GM13976 (cell line): Measurements from ENCODE around the gene TCP10L.

Experiments used
- DNase-seq: peaks from one replicate; pipeline ENCODE4 v3.0.0; 2012; ENCODE audit warnings: low spot score
- in situ Hi-C: fragments of 300-500 bp; cut with MboI; formaldehyde crosslinking; loops from one replicate; pipeline ENCODE4 v1.12.0; 2022; ENCODE audit warnings: low sequenced_read_pairs, mixed read lengths, inconsistent platforms; ENCODE audit not compliant: unreplicated experiment
- TF ChIP-seq, protein P1 (sequence below): IDR thresholded peaks from 2 replicates; pipeline ENCODE4 v1.5.1; 2012; ENCODE audit warnings: borderline replicate concordance, mild to moderate bottlenecking; ENCODE audit not compliant: insufficient read depth; ENCODE audit errors: extremely low read depth, missing control alignments, control extremely low read depth

TCP10L gene

DNA sequence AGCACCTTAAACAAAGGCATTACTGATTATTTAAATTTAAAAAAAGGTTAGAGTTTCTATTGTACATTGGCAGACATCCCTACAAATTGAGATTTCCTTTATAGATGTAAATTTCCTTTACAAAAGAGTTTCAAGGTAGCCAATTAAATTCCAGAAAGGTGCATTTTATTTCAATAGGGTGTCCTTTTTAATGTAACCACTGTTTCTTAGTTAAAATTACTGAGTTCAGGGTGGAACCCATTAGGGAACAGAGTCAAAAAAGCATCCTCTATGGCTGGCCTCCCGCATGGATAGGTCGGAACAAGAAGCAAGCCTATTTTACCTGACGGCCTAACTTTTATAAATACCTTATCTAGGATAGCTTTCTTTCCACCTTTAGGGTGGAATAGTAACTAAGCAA, 24.4 kb downstream of the TCP10L start:
- no peak for DNase-seq
- TF ChIP-seq, protein P1, sequence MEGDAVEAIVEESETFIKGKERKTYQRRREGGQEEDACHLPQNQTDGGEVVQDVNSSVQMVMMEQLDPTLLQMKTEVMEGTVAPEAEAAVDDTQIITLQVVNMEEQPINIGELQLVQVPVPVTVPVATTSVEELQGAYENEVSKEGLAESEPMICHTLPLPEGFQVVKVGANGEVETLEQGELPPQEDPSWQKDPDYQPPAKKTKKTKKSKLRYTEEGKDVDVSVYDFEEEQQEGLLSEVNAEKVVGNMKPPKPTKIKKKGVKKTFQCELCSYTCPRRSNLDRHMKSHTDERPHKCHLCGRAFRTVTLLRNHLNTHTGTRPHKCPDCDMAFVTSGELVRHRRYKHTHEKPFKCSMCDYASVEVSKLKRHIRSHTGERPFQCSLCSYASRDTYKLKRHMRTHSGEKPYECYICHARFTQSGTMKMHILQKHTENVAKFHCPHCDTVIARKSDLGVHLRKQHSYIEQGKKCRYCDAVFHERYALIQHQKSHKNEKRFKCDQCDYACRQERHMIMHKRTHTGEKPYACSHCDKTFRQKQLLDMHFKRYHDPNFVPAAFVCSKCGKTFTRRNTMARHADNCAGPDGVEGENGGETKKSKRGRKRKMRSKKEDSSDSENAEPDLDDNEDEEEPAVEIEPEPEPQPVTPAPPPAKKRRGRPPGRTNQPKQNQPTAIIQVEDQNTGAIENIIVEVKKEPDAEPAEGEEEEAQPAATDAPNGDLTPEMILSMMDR, result no peak
- in situ Hi-C loops, result no loop called here

DNA sequence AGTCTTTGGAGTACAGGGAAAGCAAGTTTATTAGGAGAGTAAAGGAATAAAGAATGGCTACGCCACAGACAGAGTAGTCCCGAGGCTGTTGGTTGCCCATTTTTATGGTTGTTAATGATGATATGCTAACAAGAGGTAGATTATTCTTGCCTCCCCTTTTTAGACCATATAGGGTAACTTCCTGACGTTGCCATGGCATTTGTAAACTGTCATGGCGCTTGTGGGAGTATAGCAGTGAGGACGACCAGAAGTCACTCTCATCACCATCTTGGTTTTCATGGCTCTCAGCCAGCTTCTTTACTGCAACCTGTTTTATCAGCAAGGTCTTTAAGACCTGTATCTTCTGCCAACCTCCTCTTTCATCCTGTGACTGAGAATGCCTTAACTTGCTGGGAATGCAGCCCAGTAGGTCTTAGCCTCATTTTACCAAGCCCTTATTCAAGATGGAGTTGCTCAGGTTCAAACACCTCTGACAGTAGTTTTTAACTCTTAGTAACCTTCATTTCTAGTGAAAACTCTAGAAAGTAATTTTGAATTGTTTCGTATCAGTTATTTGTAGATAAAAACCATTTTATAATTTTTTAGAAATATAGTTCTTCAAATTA, 26.2 kb downstream of the TCP10L start:
- TF ChIP-seq, protein P1, result no peak
- in situ Hi-C loops, result no loop called here
- DNase-seq, result no peak

DNA sequence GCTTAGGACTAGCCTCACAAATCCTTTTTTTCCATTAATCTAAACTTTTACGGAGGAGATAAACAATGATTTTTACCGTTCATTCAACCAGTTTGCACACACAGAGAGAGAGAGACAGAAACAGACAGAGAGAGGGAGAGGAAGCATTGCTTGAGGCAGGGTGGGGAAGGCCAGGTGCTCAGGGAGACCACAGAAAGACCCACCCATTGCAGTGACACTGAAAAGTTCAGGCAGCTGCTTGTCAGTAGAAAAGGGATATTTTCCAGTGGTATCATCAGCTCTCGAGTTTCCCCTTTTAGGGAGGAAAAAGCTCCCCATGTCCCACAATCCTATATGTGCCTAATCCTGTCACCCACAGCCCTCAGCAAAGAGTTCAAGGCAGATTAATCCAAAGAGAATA, 27.2 kb downstream of the TCP10L start:
- no peak for DNase-seq
- in situ Hi-C loops, result no loop called here
- TF ChIP-seq, protein P1, result no peak

DNA sequence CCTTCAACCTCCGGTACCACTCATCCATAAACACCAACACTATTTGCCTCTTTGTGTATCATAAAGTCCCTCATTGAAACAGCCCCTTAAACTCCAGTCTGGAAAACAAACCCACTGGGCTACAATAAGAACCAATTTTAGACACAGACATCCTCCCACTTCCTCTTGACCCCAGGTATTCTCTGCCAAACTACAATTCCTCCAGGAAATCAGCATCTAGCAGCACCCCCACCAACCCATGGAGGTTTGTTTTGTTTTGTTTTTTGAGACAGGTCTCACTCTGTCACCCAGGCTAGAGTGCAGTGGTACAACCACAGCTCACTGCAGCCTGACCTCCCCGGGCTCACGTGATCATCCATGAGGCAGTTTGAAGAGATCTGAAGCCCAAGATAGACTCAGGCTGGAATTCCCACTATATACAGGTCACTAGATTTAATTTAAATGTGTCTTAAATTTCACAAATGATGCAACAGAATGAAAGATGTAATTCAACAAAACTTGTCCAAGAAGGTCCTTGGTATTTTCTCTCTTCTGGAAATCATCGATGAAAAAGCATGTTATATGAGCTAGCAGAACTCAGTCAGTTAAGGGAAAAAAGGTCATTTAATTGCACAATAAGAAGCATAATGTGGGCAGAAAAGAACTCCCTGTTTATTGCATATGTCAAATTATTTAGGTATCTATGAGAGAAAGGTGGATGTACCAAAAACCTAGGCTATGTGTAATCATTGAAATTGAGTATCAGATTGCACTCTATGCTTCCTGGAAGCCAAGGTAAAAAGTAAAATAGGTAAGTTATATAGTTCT, 30.3 kb downstream of the TCP10L start:
- DNase-seq, result no peak
- in situ Hi-C loops, result no loop called here
- TF ChIP-seq, protein P1, result no peak

DNA sequence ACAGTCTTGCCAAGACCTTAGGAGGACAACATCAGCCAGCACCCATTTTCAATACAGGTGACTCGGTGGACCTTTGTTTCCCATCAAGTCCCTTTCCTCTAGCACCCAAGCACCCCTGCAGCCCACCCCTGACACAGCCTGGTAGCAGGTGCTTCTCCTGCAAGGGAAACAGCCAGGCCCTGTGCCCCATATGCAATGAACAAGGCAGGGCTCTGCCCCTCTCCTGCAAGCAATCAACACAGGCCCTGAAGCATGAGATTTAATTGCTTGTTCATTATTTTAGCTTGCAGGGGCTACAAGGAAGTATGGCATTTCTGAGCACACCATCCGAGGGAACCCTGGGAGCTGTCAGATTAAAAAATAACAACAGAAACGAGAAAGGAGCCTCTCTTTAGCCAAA, 35.4 kb downstream of the TCP10L start:
- TF ChIP-seq, protein P1, result no peak
- DNase-seq, result no peak
- in situ Hi-C loops, result no loop called here

DNA sequence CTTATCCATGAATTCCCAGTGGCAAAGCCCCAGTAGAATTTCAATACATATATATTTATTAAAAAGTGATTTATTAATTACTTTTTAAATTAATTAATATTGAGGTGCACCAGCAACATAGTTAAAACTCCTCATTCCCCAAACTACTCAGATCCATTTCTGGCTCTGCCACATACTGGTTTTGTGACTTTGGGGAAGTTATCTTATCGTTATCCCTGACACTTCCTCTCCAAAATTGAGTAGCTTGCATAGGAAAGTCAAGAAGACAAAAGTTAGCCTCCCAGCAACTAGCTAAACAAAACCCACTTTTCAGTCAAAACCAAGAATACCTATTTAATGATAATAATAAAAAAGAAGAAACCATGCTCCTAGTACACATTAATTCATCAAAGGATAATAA, 35.9 kb downstream of the TCP10L start:
- TF ChIP-seq, protein P1, result no peak
- in situ Hi-C loops, result no loop called here
- no peak for DNase-seq
